Neural cell (in vitro differentiated cells): ENCODE measurements around the gene NMRK2. TPM values are rescaled to one million over a fixed set of nuclear protein-coding genes. Genes with fewer than 3 reads are reported as not detected.

Source experiments
- H2AFZ ChIP-seq: fragments of 200-600, 300-800 bp; sonication (generic), shearing (Covaris generic); 2 replicates; pipeline ENCODE4 v1.6.0; 2014; ENCODE audit warnings: low read depth, mild to moderate bottlenecking, antibody characterized with exemption, low read length, moderate library complexity
- H3F3A ChIP-seq: fragments of 200-600 bp; shearing (Covaris generic); 2 replicates; pipeline ENCODE4 v1.6.1; 2016; ENCODE audit warnings: mild to moderate bottlenecking, moderate library complexity, mixed read lengths, antibody characterized with exemption, low read length; ENCODE audit not compliant: insufficient read depth, poor library complexity, severe bottlenecking
- H3K27ac ChIP-seq: fragments of 200-600, 300-800 bp; sonication (generic), shearing (Covaris generic); 2 replicates; pipeline ENCODE4 v1.5.1; 2014; ENCODE audit warnings: mild to moderate bottlenecking, low read length, moderate library complexity
- H3K27me3 ChIP-seq: fragments of 300-800, 200-600 bp; sonication (generic), shearing (Covaris generic); 2 replicates; pipeline ENCODE4 v1.6.0; 2014; ENCODE audit warnings: mild to moderate bottlenecking, low read depth, low read length, moderate library complexity; ENCODE audit not compliant: insufficient read depth
- H3K36me3 ChIP-seq: fragments of 300-800, 200-600 bp; sonication (generic), shearing (Covaris generic); 2 replicates; pipeline ENCODE4 v1.5.1; 2014; ENCODE audit warnings: mild to moderate bottlenecking, antibody characterized with exemption, low read length, moderate library complexity; ENCODE audit not compliant: insufficient read depth
- H3K4me2 ChIP-seq: fragments of 300-800, 200-600 bp; sonication (generic), shearing (Covaris generic); 2 replicates; pipeline ENCODE4 v1.6.0; 2014; ENCODE audit warnings: mild to moderate bottlenecking, low read length
- H3K4me3 ChIP-seq: fragments of 300-800, 200-600 bp; sonication (generic), shearing (Covaris generic); 2 replicates; pipeline ENCODE4 v1.5.1; 2014; ENCODE audit warnings: mild to moderate bottlenecking, low read length, moderate library complexity
- H3K79me2 ChIP-seq: fragments of 200-600 bp; shearing (Covaris generic); replicated peaks from 2 replicates; pipeline ENCODE4 v1.6.0; 2014; ENCODE audit warnings: mild to moderate bottlenecking, low read length, moderate library complexity; ENCODE audit not compliant: insufficient read depth
- H3K9ac ChIP-seq: fragments of 300-800, 200-600 bp; sonication (generic), shearing (Covaris generic); 2 replicates; pipeline ENCODE4 v1.6.1; 2016; ENCODE audit warnings: mild to moderate bottlenecking, low read length, mixed read lengths
- H3K9me2 ChIP-seq: fragments of 200-600 bp; shearing (Covaris generic); 2 replicates; pipeline ENCODE4 v1.6.1; 2016; ENCODE audit warnings: mild to moderate bottlenecking, low read length, mixed read lengths; ENCODE audit not compliant: insufficient read depth
- H3K9me3 ChIP-seq: fragments of 200-600, 300-800 bp; sonication (generic), shearing (Covaris generic); 2 replicates; pipeline ENCODE4 v1.6.1; 2016; ENCODE audit warnings: mild to moderate bottlenecking, mixed run types, low read length, moderate library complexity, mixed read lengths
- H4K20me1 ChIP-seq: fragments of 200-600 bp; shearing (Covaris generic); 2 replicates; pipeline ENCODE4 v1.6.1; 2016; ENCODE audit warnings: mild to moderate bottlenecking, mixed run types; ENCODE audit not compliant: insufficient read depth
- CTCF ChIP-seq: fragments of 450-650 bp; IDR thresholded peaks from 2 replicates; pipeline ENCODE4 v1.5.1; 2014; ENCODE audit warnings: antibody characterized with exemption, mild to moderate bottlenecking, moderate library complexity; ENCODE audit not compliant: poor library complexity, severe bottlenecking
- EP300 ChIP-seq: fragments of 450-650 bp; conservative IDR thresholded peaks from 2 replicates; pipeline ENCODE4 v1.6.1; 2014; ENCODE audit warnings: antibody characterized with exemption, mild to moderate bottlenecking, moderate library complexity; ENCODE audit not compliant: poor library complexity, severe bottlenecking
- EZH2 ChIP-seq: fragments of 200-600, 300-800 bp; shearing (Covaris generic), sonication (generic); IDR thresholded peaks from 2 replicates; pipeline ENCODE4 v1.6.1; 2014; ENCODE audit warnings: antibody characterized with exemption, low read length, borderline replicate concordance, mild to moderate bottlenecking; ENCODE audit not compliant: insufficient read depth, poor library complexity, severe bottlenecking
- MXI1 ChIP-seq: fragments of 450-650 bp; conservative IDR thresholded peaks from 2 replicates; pipeline ENCODE4 v1.6.1; 2014; ENCODE audit warnings: antibody characterized with exemption, mild to moderate bottlenecking; ENCODE audit not compliant: poor library complexity, severe bottlenecking
- POLR2AphosphoS5 ChIP-seq: IDR thresholded peaks from 2 replicates; pipeline ENCODE4 v1.6.1; 2012
- RAD21 ChIP-seq: fragments of 450-650 bp; conservative IDR thresholded peaks from 2 replicates; pipeline ENCODE4 v1.6.1; 2014; ENCODE audit warnings: antibody characterized with exemption, mild to moderate bottlenecking, moderate library complexity
- REST ChIP-seq: IDR thresholded peaks from 2 replicates; pipeline ENCODE4 v1.6.1; 2012; ENCODE audit warnings: borderline replicate concordance
- SMC3 ChIP-seq: fragments of 450-650 bp; conservative IDR thresholded peaks from 2 replicates; pipeline ENCODE4 v1.6.1; 2014; ENCODE audit warnings: antibody characterized with exemption, mild to moderate bottlenecking, moderate library complexity; ENCODE audit not compliant: poor library complexity
- TAF1 ChIP-seq: IDR thresholded peaks from 2 replicates; pipeline ENCODE4 v1.6.1; 2012; ENCODE audit warnings: low read depth
- polyA plus RNA-seq: library from polyadenylated mRNA; depleted of rRNA; stranded (reverse); fragments of >200 nt; gene quantifications from 2 replicates; pipeline ENCODE4 v1.2.3, GENCODE V29; 2014

The NMRK2 gene
- polyA plus RNA-seq, 1 donor from 2014 or later, result not detected

DNA sequence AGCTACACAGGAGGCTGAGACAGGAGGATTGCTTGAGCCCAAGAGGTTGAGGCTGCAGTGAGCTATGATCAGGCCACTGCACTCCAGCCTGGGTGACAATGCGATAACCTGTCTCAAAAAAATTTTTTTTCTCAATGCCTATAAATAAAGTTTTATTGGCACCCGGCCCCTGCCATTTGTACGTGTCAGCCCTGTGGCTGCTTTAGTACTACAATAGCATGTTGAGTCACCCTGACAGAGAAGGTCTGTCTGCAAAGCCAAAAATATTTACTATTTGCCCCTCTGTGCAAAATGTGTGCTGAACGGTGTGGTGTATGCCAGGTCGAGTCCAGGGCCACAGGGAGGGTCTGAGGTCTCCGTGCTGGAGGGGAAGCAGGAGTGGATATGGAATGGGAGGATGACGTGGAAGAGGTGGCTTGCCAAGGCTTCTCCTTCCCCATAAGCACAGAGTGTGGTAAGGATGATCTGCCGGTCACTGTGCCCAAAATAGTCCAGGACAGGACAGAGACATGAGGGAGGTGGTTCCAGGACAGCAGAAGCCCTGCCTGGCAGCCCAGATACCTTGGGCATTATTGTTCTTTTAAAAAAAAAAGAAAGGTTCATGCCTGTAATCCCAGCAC lies 10.0 kb downstream of the NMRK2 start:
- no peak for TF ChIP-seq EP300
- TF ChIP-seq EZH2, result no peak
- no peak for TF ChIP-seq TAF1
- no peak for TF ChIP-seq CTCF
- TF ChIP-seq RAD21, result no peak
- TF ChIP-seq POLR2AphosphoS5, result no peak
- no peak for TF ChIP-seq SMC3
- TF ChIP-seq MXI1, result no peak
- no peak for TF ChIP-seq REST

GRCh38 chr19:3944018-3944721 lies 11.3 kb downstream of the NMRK2 start:
- Histone ChIP-seq H3K9me3 (no peaks in the 10 kb centered on the region), H3K4me2 (no peak overlapping the region), H3K27ac (no peak overlapping the region), H3K27me3 (no peaks in the 10 kb centered on the region), H3K79me2 (no peaks in the 10 kb centered on the region), H3F3A (no peaks in the 10 kb centered on the region), H2AFZ (no peak overlapping the region), H4K20me1 (no peaks in the 10 kb centered on the region), H3K9ac (no peak overlapping the region), H3K9me2 (no peaks in the 10 kb centered on the region), H3K36me3 (no peaks in the 10 kb centered on the region), H3K4me3 (no peak overlapping the region)
- TF ChIP-seq MXI1 (no peak), CTCF (no peak), TAF1 (no peak), SMC3 (no peak), EZH2 (no peak), RAD21 (no peak), EP300 (no peak), POLR2AphosphoS5 (no peak), REST (no peak)

More for the DNA sequence above, 10.0 kb downstream of the NMRK2 start:
- Histone ChIP-seq H3K9me3 (no peaks in the 10 kb centered on the region), H4K20me1 (no peaks in the 10 kb centered on the region), H3K36me3 (no peaks in the 10 kb centered on the region), H3K27me3 (no peaks in the 10 kb centered on the region), H2AFZ (no peak overlapping the region), H3K9me2 (no peaks in the 10 kb centered on the region), H3F3A (no peaks in the 10 kb centered on the region), H3K4me3 (no peak overlapping the region), H3K9ac (no peak overlapping the region), H3K27ac (no peak overlapping the region), H3K79me2 (no peaks in the 10 kb centered on the region), H3K4me2 (no peak overlapping the region)
